ENCODE data around the gene KLC4.
"Not testable (repeated sequence)": the region's sequence is repeated elsewhere in the genome, so short reads cannot be mapped to it uniquely, and the experiment has no call there.

KLC4 gene

DNA sequence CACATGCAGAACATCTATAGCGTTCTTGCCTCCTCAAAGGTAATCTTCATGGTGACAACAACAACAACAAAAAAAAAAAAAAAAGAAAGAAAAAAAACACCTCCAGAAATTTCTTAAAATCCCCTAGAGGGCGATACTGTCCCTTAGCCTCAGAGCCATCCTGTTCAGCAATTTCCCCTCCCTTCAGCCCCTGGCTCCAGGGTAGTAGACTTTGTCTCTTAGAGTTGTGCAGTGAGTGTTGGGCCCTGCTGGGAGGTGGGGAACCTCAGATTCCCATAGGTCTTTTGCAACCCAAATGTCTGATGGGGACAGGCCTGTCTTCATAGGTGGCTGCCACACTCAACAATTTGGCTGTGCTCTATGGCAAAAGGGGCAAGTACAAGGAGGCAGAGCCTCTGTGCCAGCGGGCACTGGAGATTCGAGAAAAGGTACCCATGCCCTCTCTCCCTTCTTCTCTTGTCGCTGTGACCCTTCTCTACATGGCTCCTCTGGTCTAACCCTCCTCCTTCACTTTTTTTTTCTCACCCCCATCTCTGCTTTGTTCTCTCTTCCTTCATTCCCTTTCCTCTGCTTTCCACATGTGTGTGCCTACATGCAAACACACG, 10.7 kb downstream of the KLC4 start:
- DNase-seq (ENCODE audit: low read depth): no peak

DNA sequence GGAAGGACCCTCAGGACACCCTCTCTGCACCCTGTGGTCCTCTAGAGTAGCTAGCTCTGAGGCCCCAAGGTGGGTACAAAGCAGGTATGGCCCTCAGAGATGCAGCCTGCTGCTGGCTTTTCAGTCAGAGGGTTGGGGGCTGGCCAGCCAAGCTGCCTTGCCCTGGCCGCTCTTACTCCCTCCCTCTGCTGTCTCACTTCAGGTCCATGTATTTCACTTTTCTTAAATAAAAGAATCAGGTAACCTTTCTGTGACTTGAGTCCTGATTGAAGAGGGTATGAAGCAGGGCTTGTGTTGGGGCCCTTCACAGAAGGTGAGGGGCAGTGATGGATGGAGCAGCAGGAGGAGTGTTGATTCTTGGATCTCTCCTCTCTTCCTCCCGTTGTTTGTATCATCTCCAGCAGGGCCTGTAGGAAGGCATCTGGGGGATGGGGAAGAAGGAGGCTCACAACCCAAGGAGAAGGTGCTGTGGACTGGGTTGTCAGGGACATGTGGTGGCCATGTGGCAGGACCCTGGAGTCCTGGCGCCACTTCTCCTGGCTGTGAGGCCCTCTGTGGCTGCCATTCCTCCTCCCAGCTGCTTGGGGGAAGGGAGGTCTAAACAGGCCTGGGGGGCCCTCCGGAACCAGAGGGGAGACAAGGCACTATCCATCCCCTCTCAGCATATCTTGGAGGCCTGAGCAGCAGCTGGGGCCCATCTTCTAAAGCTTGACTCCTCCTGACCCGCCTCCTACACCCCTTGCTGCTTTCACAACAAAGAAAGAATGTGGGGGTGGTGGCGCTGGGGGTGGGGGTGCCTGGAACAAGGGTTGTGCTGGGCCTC, 15.6 kb downstream of the KLC4 start:
- DNase-seq (ENCODE audit: low read depth): no peak

DNA sequence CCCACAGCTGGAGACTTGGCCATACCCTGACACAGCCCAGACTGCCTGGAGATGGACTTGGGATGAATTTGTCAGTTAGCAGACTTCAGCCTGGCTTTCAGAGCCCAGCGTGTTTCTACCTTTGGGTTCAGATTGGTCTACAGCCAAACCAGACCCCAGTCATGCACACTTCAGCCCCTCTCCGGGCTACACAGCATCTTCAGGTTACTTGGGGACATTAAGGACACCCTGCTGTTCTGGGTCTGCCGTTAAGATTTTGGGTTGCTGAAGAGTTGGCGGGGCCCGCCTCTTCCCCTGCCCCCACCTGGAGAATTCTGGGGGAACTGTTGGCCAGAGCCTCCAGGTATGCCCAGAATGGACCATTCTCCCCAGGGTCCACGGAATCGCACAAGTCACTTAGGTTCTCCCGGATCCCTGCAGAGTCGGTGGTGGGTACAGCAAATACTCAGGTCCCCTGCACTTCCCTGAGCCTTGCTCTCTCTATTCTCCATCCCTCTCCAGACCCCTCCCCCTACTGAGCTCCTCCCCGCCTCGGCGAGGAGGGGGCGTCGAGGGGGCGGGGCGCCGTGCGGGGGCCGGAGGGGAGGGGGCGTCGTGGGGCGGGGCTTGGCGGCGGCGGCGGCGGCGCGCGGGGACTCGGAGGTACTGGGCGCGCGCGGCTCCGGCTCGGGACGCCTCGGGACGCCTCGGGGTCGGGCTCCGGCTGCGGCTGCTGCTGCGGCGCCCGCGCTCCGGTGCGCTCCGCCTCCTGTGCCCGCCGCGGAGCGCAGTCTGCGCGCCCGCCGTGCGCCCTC, 16.4 kb downstream of the KLC4 start, which contains the start of gene PTK7:
Gene PTK7, plus strand, starts transcription at position 645 of the 794 bp plus-strand sequence. CDS start 175 bp downstream, outside the sequence.
- no peak for DNase-seq (ENCODE audit: low read depth)

DNA sequence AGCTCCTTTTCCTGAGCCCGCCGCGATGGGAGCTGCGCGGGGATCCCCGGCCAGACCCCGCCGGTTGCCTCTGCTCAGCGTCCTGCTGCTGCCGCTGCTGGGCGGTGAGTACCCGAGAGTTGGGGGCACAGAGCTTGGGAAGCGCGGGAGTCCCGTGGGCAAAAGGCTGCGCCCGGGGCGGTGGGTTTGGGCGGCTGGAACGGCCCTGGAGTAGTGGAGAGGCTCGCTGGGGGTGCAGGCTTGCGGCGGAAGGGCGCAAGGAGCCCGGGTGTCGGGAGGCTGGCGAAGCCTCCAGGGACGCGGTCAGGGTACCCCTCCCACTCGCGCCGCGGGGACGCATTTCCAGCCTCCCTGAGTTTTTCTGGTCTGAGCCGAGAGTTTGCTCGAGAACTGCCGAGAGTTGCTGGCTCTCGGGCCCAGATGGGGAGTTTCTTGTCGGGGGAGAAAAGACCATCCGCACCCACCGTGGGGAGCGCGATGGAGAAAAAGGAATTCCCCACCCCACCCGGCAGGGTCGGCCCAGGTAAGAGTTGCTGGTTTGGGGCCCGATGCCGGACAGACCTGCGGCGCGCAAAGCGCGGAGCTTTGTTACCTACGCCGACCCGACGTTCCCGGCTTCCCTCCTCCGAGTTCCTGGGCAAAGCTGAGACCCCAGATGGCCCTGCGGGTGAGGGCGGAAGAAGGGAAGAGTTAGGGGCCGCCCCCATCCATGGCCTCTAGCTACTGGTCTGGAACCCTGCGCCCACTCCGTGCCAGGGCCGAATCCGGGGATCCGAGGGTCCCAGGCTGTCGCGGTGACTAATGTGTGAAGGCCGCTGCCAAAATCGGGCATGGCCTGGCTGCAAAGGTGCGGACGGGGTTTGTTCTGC, 17.3 kb downstream of the KLC4 start:
- no peak for DNase-seq (ENCODE audit: low read depth)

DNA sequence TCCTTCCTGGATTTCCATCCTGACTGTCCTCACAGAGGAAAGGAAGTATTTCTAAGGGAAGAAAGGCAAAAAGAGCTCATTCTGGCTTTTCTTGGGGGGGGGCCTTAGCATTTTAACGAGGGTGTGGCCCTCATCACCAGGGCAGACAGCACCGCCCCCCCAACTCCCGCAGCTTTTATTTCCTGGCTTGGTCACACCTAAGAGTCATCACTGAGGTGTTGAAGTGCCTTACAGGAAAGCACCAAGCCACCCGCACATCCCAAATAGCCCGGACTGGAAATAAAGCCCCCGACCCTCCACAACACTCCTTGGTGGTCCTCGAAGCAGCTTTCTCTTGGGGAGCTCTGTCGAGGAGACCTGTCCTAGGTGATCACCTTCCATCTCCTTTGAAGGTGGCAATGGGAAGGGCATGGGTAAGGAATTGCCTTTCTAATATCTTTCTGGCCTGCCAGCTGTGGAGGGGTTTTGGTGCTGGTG, 17.9 kb downstream of the KLC4 start:
- no peak for DNase-seq (ENCODE audit: low read depth)

DNA sequence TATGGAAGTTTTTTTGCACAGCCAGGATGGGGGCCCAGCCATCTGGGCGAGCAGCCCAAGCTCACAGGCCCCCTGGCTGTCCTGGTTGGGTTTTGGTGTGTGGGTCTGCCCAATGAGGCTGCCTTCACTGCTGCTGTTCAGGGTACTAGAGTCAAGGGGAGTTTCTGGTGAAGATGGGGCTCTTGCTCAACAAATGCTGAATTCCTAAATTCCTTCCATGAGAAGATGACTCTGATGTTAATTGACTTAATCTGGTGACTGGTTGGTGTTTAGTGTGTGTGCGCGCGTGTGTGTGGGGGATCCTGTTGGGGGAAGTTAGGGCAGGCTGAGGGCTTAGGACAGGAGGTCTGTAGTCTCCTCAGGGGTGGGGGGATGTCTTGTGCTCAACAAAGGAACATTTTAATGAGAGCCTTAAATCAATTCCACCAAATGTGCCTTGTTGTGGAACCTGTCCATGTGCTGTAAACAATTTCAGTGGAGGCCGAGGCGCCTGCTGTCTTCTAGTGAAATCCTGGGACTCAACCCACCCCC, 18.6 kb downstream of the KLC4 start:
- DNase-seq (ENCODE audit: low read depth): no peak

DNA sequence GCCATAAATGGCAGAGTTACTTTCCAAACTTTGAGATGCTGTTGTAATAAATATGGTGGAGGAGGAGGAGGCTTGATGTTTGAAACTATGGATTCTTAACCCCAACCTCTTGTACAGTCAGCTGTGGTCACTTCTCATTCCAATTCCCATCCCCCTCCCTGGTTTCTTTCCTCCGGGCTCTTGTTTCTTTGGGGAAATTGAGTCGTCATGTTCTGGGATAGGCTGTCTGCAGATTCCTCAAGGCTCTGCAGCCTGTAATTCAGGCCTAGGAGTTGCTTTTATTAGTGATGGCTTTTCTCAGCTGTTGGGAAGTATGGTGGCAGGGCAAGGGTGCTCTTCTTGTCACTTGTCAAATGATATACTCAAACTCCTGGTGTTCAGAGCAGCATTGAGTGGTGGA, 19.3 kb downstream of the KLC4 start:
- DNase-seq (ENCODE audit: low read depth): no peak

DNA sequence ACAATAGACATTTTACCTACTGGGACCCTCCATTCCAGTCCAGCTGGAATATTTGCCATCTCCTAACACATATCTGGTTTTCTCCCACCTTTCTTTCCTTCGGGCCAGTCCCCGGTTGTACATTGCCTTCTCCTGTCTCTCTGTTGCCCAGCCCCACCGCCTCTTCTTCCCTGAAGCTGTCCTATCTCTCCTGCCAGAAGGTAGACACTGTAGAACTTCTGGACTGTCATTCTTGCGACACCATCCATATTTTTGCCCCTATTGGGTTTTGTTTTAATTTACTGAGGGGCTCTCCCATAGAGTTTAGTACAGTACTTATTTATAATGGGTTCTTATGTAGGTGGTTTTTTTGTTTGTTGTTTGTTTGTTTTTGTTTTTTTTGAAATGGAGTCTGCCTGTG, 21.6 kb downstream of the KLC4 start:
- DNase-seq (ENCODE audit: low read depth): no peak

DNA sequence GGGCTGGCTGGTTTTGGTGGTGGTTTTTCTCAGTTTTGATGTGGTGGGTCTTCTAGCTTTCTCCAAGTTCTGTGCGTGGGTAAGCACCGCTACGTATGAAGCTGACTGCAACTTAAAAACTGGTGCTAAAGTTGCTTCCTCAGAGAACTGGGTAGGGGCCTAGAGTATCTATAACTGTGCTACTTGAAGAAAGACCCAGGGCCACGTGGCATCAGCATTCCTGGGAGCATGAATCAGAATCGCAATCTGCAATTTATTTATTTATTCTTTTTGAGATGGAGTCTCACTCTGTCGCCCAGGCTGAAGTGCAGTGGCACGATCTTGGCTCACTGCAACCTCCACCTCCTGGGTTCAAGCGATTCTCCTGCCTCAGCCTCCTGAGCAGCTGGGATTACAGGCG, 22.5 kb downstream of the KLC4 start:
- DNase-seq (ENCODE audit: low read depth): not testable (repeated sequence)

DNA sequence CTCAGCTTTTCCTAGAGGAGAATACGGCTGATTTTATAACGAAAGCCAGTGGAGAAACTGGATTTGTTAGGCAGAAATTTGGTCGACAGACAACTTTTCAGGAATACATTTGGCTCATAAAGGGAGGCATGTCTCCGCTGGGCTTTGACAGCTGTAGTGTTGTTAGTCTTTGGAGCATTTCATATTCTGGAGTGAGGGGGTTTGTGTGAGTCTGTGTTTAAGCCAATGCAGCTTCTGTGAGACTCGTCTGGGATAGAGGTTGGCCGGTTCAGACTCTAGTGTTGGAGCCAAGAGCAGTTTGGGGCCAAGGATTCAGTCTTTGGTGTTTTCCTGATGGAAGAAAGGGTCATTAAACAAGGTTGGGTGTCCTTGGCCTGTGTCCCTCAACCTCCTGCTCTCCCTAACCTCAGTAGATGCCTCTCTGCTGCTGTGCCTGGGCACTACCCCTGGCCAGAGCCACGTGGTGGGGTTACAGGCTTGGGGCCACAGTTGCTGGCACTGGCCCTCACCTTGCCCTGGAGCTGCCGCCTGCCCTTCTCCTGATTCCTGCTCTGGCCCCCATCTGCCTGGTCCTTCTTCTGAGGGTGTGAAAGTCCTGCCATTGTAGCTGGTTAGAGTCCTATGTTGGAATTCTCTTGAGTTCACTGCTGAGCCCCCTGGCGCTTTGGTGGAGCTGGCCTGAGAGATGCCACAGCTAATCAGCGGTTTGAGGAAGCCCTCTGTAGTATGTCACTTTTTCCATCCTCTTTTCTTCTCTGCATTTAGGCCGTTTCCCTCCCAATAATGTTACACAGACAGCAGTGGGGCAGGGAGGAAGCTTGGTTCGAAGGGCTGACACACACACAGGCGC, 23.6 kb downstream of the KLC4 start:
- DNase-seq (ENCODE audit: low read depth): no peak

DNA sequence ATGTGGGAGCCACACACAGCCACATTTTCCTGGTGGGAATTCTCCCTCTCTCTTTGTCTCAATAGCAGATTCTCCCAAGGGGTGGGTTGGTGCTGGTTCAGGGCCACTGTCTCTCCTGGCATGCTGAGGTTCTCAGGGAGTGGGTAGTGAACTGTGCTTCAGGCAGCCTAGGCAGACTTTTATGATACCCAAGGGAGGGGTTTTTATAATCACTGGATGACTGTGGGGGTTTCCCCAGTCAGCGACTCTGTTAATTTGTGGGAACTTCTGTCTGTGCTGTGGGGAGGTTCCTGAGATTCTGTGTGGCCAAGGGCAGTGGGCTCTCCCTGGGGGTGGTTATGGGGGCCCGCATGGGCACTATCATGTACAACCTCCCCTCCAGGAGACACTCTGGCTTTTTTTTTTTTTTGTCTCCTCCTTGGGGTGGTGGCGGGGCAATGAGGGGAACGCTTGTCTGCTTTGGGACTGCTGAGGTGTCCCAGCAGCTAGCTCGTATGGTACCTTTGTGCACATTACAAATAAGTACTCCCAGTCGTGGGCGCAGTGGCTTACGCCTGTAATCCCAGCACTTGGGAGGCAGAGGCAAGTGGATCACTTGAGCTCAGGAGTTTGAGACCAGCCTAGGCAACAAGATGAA, 26.7 kb downstream of the KLC4 start:
- DNase-seq (ENCODE audit: low read depth): no peak

DNA sequence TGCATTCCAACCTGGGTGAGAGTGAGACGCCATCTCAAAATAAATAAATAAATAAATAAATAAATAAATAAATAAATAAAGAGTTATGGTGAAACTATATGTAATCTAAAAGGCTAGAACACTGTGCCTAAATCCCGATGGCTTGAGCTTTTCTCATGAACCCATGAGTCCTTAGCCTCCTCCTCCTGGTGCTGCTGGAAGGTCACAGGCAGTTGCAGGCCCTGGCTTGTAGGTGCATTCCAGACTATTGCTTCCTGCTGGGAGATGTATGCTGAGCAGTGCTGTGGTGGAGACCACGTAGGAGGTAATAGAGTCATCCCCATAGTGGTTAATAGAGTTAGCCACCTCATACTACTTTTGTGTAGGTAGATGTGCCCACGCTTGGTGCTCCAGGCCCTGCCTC, 29.2 kb downstream of the KLC4 start:
- DNase-seq (ENCODE audit: low read depth): no peak

DNA sequence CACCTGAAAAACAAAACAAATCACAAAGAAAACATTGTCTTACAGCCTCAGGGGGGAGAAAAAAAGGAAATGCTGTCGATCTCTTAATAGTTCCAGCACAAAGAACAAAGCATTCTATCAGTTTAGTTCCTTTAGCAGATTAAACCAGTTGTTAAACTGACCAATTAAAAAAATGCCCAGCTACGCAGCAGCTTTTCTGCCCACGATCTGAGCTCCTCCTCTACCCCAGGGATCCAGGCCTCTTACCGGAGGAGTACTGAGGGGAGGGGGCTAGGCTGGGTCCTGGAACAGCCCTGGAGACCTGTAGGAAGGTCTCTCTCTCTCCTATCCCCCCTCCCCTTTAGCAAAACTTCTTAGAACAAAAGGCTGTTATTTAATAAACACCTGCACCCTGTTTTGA, 30.0 kb downstream of the KLC4 start:
- DNase-seq (ENCODE audit: low read depth): no peak

DNA sequence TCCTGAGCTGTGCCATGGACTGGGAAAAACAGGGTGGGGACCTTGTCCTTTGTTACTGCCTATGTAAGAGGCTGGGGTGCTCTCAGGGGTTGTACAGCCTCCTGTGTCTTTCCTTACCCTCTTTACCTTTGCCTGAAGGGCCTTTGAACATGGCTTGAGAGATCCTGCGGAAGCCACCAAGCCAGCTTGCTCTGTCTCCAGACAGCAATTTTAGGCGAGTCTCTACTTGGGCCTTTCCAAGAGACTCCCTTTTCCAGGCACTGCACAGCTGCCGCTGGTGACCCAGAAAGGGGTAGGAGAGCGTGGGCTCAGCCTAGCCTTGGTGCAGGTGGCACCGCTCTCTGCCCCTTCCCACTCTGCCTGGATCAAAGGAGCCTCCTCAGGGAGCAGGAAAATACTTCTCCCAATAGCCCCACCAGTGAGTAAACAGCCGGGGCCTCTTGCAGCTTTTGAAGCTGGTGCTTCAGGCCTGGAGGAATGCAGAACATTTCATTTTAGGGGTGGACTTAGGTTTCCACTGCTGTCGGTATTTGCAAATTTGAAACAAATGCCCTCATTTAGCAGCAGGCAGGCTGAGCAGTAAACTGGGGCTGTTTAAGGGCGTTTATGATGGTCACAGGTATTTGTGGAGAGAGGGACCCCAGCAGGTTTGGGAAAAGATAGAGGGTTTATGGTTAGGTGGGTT, 30.6 kb downstream of the KLC4 start:
- DNase-seq (ENCODE audit: low read depth): no peak

DNA sequence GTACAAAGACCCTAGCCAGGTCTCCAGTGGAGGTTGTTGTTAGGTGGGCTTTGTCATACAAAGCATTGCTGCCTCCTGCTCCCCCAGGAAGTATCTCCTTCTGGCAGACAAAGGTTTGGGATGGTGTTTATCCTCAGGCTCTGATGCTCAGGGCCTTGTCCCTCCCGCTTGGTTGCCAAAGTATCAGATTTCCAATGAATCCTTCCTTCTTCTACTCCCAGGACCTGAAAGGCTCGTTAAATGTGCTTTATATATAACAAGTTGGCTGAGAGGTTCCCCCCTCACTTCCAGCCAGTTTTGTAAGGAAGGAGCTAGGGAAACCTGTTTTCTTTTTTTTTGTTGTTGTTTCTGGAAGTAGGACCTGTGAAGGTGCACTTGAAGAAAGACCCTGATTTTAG, 31.1 kb downstream of the KLC4 start:
- no peak for DNase-seq (ENCODE audit: low read depth)

DNA sequence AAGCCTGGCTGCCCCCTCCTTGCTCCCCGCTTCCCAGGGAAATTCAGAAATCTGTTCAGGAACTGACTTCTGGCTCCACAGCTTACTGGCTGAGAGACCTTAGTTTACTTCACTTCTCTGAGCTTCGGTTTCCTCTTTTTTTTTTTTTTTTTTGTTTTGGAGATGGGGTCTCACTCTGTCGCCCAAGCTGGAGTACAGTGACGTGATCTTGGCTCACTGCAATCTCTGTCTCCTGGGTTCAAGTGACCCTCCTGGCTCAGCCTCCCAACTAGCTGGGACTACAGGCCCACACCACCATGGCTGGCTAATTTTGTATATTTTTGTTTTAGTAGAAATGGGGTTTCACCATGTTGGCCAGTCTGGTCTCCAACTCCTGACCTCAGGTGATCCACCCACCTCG, 31.6 kb downstream of the KLC4 start:
- no peak for DNase-seq (ENCODE audit: low read depth)

DNA sequence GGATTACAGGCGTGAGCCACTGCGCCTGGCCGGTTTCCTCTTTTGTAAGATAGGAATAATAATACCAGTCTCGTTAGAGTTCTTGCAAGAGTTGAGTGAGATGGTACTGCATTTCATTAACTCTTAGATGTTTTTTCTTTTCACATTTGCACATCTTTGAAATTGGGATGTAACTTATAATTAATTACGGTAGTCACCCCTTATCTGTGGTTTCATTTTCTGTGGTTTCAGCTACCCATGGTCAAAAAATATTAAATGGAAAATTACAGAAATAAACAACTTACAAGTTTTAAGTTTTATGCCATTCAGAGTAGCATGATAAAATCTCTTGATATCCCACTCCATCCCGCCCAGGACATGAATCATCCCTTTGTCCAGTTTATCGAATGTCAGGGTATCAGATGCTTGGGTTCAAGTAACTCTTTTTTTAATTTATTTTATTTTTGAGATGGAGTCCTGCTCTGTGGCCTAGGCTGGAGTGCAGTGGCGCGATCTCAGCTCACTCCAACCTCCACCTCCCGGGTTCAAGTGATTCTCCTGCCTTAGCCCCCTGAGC, 32.1 kb downstream of the KLC4 start:
- DNase-seq (ENCODE audit: low read depth): no peak

DNA sequence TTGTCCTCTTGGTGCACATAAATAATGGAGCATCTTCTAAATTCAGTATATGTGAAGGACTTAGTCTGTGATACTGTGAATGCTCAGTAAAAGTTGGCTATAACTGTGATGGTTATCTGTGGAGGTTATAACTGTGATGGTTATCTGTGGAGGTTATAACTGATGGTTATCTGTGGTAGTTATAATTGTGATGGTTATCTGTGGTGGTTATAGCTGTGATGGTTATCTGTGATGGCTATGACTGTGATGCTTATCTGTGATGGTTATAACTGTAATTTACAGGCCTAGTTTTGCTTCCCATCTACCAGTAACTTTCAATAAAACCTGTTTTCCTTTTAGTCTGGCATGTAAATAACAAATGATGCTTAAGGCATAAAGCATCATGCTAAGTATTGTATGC, 33.2 kb downstream of the KLC4 start:
- DNase-seq (ENCODE audit: low read depth): no peak

Data from stimulated activated CD8-positive, alpha-beta memory T cell treated with anti-CD3 and anti-CD28 coated beads, Interleukin-12 subunit alpha, Interleukin-12 subunit beta, amount 100 ng/mL, for 1 hour (primary cell).